Measurements from ENCODE around the gene PTPRG.

PTPRG gene

GRCh38 chr3:61610316-61610715, 48.9 kb downstream of the PTPRG start:
- no peak for DNase-seq
- in situ Hi-C loops (cut with MboI; ENCODE audit: low pct_unique_long_range_greater_than_20kb, low sequenced_read_pairs): no loop called here

- no peak for DNase-seq
- in situ Hi-C loops (cut with MboI; ENCODE audit: low pct_unique_long_range_greater_than_20kb, low sequenced_read_pairs): no loop called here
Observed at GRCh38 chr3:61612211-61613194, 51.1 kb downstream of the PTPRG start.

GRCh38 chr3:61613666-61614065, 52.3 kb downstream of the PTPRG start:
- in situ Hi-C loops (cut with MboI; ENCODE audit: low pct_unique_long_range_greater_than_20kb, low sequenced_read_pairs): no loop called here
- DNase-seq: no peak

GRCh38 chr3:61615643-61616042, 54.3 kb downstream of the PTPRG start:
- in situ Hi-C loops (cut with MboI; ENCODE audit: low pct_unique_long_range_greater_than_20kb, low sequenced_read_pairs): no loop called here

GRCh38 chr3:61616586-61616985, 55.2 kb downstream of the PTPRG start:
- in situ Hi-C loops (cut with MboI; ENCODE audit: low pct_unique_long_range_greater_than_20kb, low sequenced_read_pairs): no loop called here
- DNase-seq: no peak

More at GRCh38 chr3:61615643-61616042, 54.3 kb downstream of the PTPRG start:
- no peak for DNase-seq

- no peak for DNase-seq
Observed at GRCh38 chr3:61617041-61617440, 55.7 kb downstream of the PTPRG start.

GRCh38 chr3:61617651-61618050, 56.3 kb downstream of the PTPRG start:
- in situ Hi-C loops (cut with MboI; ENCODE audit: low pct_unique_long_range_greater_than_20kb, low sequenced_read_pairs): no loop called here
- DNase-seq: no peak

More at GRCh38 chr3:61617041-61617440, 55.7 kb downstream of the PTPRG start:
- in situ Hi-C loops (cut with MboI; ENCODE audit: low pct_unique_long_range_greater_than_20kb, low sequenced_read_pairs): no loop called here

- DNase-seq: no peak
- in situ Hi-C loops (cut with MboI; ENCODE audit: low pct_unique_long_range_greater_than_20kb, low sequenced_read_pairs): no loop called here
Observed at GRCh38 chr3:61618231-61618630, 56.9 kb downstream of the PTPRG start.

GRCh38 chr3:61618871-61619270, 57.5 kb downstream of the PTPRG start:
- DNase-seq: no peak
- in situ Hi-C loops (cut with MboI; ENCODE audit: low pct_unique_long_range_greater_than_20kb, low sequenced_read_pairs): no loop called here

- DNase-seq: no peak
- in situ Hi-C loops (cut with MboI; ENCODE audit: low pct_unique_long_range_greater_than_20kb, low sequenced_read_pairs): no loop called here
Observed at GRCh38 chr3:61620073-61620472, 58.7 kb downstream of the PTPRG start.

GRCh38 chr3:61624300-61624699, 62.9 kb downstream of the PTPRG start:
- in situ Hi-C loops (cut with MboI; ENCODE audit: low pct_unique_long_range_greater_than_20kb, low sequenced_read_pairs): no loop called here
- DNase-seq: no peak

- DNase-seq: no peak
- in situ Hi-C loops (cut with MboI; ENCODE audit: low pct_unique_long_range_greater_than_20kb, low sequenced_read_pairs): no loop called here
Observed at GRCh38 chr3:61625429-61625828, 64.1 kb downstream of the PTPRG start.

- DNase-seq: no peak
- in situ Hi-C loops (cut with MboI; ENCODE audit: low pct_unique_long_range_greater_than_20kb, low sequenced_read_pairs): no loop called here
Observed at GRCh38 chr3:61626484-61626883, 65.1 kb downstream of the PTPRG start.

GRCh38 chr3:61627768-61628185, 66.4 kb downstream of the PTPRG start:
- no peak for DNase-seq
- in situ Hi-C loops (cut with MboI; ENCODE audit: low pct_unique_long_range_greater_than_20kb, low sequenced_read_pairs): no loop called here

GRCh38 chr3:61628636-61629035, 67.3 kb downstream of the PTPRG start:
- no peak for DNase-seq
- in situ Hi-C loops (cut with MboI; ENCODE audit: low pct_unique_long_range_greater_than_20kb, low sequenced_read_pairs): no loop called here

GRCh38 chr3:61629442-61629841, 68.1 kb downstream of the PTPRG start:
- in situ Hi-C loops (cut with MboI; ENCODE audit: low pct_unique_long_range_greater_than_20kb, low sequenced_read_pairs): no loop called here
- DNase-seq: no peak

- no peak for DNase-seq
- in situ Hi-C loops (cut with MboI; ENCODE audit: low pct_unique_long_range_greater_than_20kb, low sequenced_read_pairs): no loop called here
Observed at GRCh38 chr3:61631108-61631769, 69.9 kb downstream of the PTPRG start.

GRCh38 chr3:61632568-61633175, 71.3 kb downstream of the PTPRG start:
- in situ Hi-C loops (cut with MboI; ENCODE audit: low pct_unique_long_range_greater_than_20kb, low sequenced_read_pairs): no loop called here
- no peak for DNase-seq

- in situ Hi-C loops (cut with MboI; ENCODE audit: low pct_unique_long_range_greater_than_20kb, low sequenced_read_pairs): no loop called here
- DNase-seq: no peak
Observed at GRCh38 chr3:61634678-61635077, 73.3 kb downstream of the PTPRG start.
